GM11168 (cell line): ENCODE measurements around the gene PARVA.

Experiments used
- in situ Hi-C: fragments of 300-500 bp; cut with MboI; formaldehyde crosslinking; loops from one replicate; pipeline ENCODE4 v1.12.0; 2022; ENCODE audit warnings: low sequenced_read_pairs; ENCODE audit not compliant: unreplicated experiment

Gene PARVA

GRCh38 chr11:12454782-12455181, 77.4 kb downstream of the PARVA start:
- in situ Hi-C loops, result no loop called here

GRCh38 chr11:12455938-12456337, 78.6 kb downstream of the PARVA start:
- in situ Hi-C loops, result no loop called here

GRCh38 chr11:12456651-12457579, 79.5 kb downstream of the PARVA start:
- in situ Hi-C loops, result no loop called here

- in situ Hi-C loops, result no loop called here
Observed at GRCh38 chr11:12458042-12458441, 80.7 kb downstream of the PARVA start.

- in situ Hi-C loops, result no loop called here
Observed at GRCh38 chr11:12459374-12459773, 82.0 kb downstream of the PARVA start.

- in situ Hi-C loops, result no loop called here
Observed at GRCh38 chr11:12459865-12460444, 82.6 kb downstream of the PARVA start.

GRCh38 chr11:12460466-12460865, 83.1 kb downstream of the PARVA start:
- in situ Hi-C loops, result no loop called here

- in situ Hi-C loops, result no loop called here
Observed at GRCh38 chr11:12461516-12461915, 84.1 kb downstream of the PARVA start.

GRCh38 chr11:12464303-12464702, 86.9 kb downstream of the PARVA start:
- in situ Hi-C loops, result no loop called here

GRCh38 chr11:12465332-12465731, 88.0 kb downstream of the PARVA start:
- in situ Hi-C loops, result no loop called here

- in situ Hi-C loops, result no loop called here
Observed at GRCh38 chr11:12467610-12468009, 90.2 kb downstream of the PARVA start.

GRCh38 chr11:12469451-12469850, 92.1 kb downstream of the PARVA start:
- in situ Hi-C loops, result no loop called here

- in situ Hi-C loops, result no loop called here
Observed at GRCh38 chr11:12470236-12470635, 92.9 kb downstream of the PARVA start.

- in situ Hi-C loops, result no loop called here
Observed at GRCh38 chr11:12472401-12473005, 95.1 kb downstream of the PARVA start.

- in situ Hi-C loops, result no loop called here
Observed at GRCh38 chr11:12473381-12473780, 96.0 kb downstream of the PARVA start.

GRCh38 chr11:12474871-12475270, 97.5 kb downstream of the PARVA start:
- in situ Hi-C loops, result no loop called here

GRCh38 chr11:12478743-12479142, 101.4 kb downstream of the PARVA start:
- in situ Hi-C loops, result no loop called here

- in situ Hi-C loops, result no loop called here
Observed at GRCh38 chr11:12480401-12480800, 103.0 kb downstream of the PARVA start.

- in situ Hi-C loops, result no loop called here
Observed at GRCh38 chr11:12482839-12483238, 105.5 kb downstream of the PARVA start.

- in situ Hi-C loops, result no loop called here
Observed at GRCh38 chr11:12483604-12484003, 106.2 kb downstream of the PARVA start.

- in situ Hi-C loops, result no loop called here
Observed at GRCh38 chr11:12485328-12485727, 108.0 kb downstream of the PARVA start.
